Adipocyte (in vitro differentiated cells): Measurements from ENCODE around the gene ARGLU1.

Experiments used
- DNase-seq: peaks from one replicate; pipeline ENCODE4 v3.0.0-alpha.2; 2015; ENCODE audit warnings: low read depth
- H3K27me3 ChIP-seq: replicated peaks from 2 replicates; pipeline ENCODE4 v1.7.0; 2013; ENCODE audit warnings: mild to moderate bottlenecking, low read length, moderate library complexity; ENCODE audit not compliant: control insufficient read depth, insufficient read depth
- H3K36me3 ChIP-seq: 2 replicates; pipeline ENCODE4 v1.7.0; 2013; ENCODE audit warnings: low read length, mild to moderate bottlenecking, moderate library complexity; ENCODE audit not compliant: control insufficient read depth, insufficient read depth, severe bottlenecking
- H3K4me1 ChIP-seq: 2 replicates; pipeline ENCODE4 v1.7.0; 2013; ENCODE audit warnings: mild to moderate bottlenecking, low read length, moderate library complexity; ENCODE audit not compliant: control insufficient read depth, insufficient read depth
- H3K4me3 ChIP-seq: 2 replicates; pipeline ENCODE4 v1.7.0; 2013; ENCODE audit warnings: mild to moderate bottlenecking, low read length, moderate library complexity
- H3K9ac ChIP-seq: 2 replicates; pipeline ENCODE4 v1.7.0; 2013; ENCODE audit warnings: mild to moderate bottlenecking, low read length, moderate library complexity
- H3K9me3 ChIP-seq: 2 replicates; pipeline ENCODE4 v1.7.0; 2013; ENCODE audit warnings: mild to moderate bottlenecking, low read length, moderate library complexity; ENCODE audit not compliant: control insufficient read depth

ARGLU1 gene

GRCh38 chr13:106505732-106506131, 62.2 kb downstream of the ARGLU1 start:
- Histone ChIP-seq H3K9me3 (no peaks in the 10 kb centered on the region), H3K4me1 (peaks cover 7% of the 10 kb centered on the region), H3K4me3 (no peak overlapping the region), H3K36me3 (no peaks in the 10 kb centered on the region), H3K9ac (no peak overlapping the region), H3K27me3 (no peaks in the 10 kb centered on the region)
- DNase-seq = no peak

DNA sequence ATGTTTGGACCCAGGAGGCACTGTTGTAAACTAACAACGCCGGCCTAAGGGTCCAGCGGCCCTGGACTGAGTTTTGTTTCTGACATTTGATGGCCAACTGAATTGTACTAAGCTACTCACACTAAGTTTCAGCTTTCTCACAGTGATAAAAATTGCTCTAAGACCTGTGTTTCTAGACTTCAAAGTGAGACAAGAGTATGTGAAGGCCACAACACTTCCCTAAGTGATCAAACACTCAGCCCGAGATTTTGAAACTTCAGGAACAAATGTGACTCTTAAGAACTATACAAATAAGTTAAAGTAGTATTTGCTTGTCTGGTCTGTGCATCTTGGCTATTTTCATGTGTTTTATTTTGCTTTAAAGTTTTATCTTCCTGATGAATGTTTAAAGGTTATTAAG, 62.6 kb downstream of the ARGLU1 start:
- H3K36me3 ChIP-seq = no peaks in the 10 kb centered on the region
- no peaks in the 10 kb centered on the region for H3K9me3 ChIP-seq
- DNase-seq = no peak
- H3K4me3 ChIP-seq = no peak overlapping the region
- H3K27me3 ChIP-seq = no peaks in the 10 kb centered on the region
- no peak overlapping the region for H3K9ac ChIP-seq
- H3K4me1 ChIP-seq = peaks cover 7% of the 10 kb centered on the region

DNA sequence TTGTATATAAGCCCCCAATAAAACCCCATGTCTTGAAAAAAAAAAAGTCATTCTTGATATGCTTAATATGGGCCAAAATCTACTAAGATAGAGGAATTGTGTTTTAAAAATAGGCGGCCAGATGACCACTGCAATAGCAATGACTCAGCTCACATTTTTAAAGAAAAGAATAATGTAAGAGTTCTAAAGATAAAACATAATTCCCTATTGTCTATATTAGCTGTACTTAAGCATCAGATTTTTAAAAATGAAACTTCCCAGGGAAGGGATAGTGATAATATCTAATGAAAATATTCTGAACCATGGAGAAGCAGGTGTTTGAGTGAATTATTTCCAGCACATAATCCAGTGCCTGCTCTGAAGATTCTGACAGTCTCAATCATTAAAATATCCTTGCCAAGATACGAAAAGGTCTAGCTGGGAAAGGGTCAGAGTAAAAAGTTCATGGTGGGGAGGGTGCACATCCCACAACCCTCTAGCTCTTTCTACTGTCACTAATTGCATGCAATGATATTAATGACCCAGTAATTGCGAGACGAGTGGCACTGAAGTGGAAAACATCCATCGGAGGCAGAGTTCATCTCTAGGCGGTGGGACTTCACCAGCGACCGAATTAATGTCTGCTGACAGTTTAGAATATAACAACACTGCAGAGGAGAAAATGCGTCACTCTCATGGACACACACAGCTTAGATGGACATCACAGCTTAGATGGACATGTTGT, 64.0 kb downstream of the ARGLU1 start:
- Histone ChIP-seq H3K9me3 (no peaks in the 10 kb centered on the region), H3K4me1 (peaks cover 7% of the 10 kb centered on the region), H3K27me3 (no peaks in the 10 kb centered on the region), H3K4me3 (no peak overlapping the region), H3K36me3 (no peaks in the 10 kb centered on the region), H3K9ac (no peak overlapping the region)
- peak; percentile 20 for DNase-seq

- H3K4me1 ChIP-seq = peaks cover 7% of the 10 kb centered on the region
- H3K9ac ChIP-seq = no peak overlapping the region
- DNase-seq = no peak
- H3K4me3 ChIP-seq = no peak overlapping the region
- no peaks in the 10 kb centered on the region for H3K27me3 ChIP-seq
- no peaks in the 10 kb centered on the region for H3K36me3 ChIP-seq
- H3K9me3 ChIP-seq = no peaks in the 10 kb centered on the region
These were observed 64.7 kb downstream of the ARGLU1 start for GRCh38 chr13:106503272-106503671.

DNA sequence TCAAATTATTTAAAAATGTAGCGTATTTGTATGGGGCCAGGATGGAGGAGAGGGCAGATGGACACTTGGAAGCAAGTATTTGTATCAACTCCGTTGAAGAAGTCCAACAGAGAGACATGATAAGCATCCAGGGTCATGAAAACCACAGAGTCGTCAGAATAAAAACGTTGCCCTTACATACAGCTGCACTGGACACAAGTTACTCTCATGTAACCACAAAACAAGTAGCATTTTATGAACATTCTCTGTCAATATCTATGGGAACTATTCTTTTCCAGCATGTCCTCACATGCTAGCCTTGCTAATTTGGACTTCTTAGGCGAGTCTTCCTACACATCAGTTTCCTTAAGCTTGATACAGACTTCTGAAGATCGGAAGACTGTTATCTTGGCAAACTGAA, 67.5 kb downstream of the ARGLU1 start:
- Histone ChIP-seq H3K4me1 (peaks cover 7% of the 10 kb centered on the region), H3K9me3 (no peaks in the 10 kb centered on the region), H3K4me3 (no peak overlapping the region), H3K36me3 (no peaks in the 10 kb centered on the region), H3K27me3 (no peaks in the 10 kb centered on the region), H3K9ac (no peak overlapping the region)
- DNase-seq = no peak

DNA sequence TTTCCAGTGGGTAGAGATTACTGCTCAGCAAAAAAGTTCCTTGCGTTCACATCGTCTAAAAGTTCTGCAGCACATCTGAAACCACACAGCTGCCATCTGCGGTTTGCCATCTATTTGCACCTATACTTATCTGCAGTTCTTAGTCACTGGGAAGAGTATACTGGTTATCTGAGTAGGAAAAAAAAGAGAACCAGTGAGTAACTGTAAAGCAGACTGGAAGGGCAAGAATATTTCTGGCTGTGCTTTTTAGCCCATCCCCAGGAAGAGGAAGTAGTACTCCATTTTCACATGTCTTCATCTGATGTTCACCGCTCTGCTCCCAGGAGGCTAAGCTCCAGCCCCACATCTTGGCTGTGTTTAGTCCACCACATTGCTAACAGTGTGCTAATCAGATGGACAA, 68.0 kb downstream of the ARGLU1 start:
- DNase-seq = no peak
- Histone ChIP-seq H3K36me3 (no peaks in the 10 kb centered on the region), H3K9me3 (no peaks in the 10 kb centered on the region), H3K4me3 (no peak overlapping the region), H3K4me1 (peaks cover 7% of the 10 kb centered on the region), H3K27me3 (no peaks in the 10 kb centered on the region), H3K9ac (no peak overlapping the region)

GRCh38 chr13:106499113-106499512, 68.8 kb downstream of the ARGLU1 start:
- Histone ChIP-seq H3K9ac (no peak overlapping the region), H3K4me1 (peaks cover 7% of the 10 kb centered on the region), H3K4me3 (no peak overlapping the region), H3K9me3 (no peaks in the 10 kb centered on the region), H3K36me3 (no peaks in the 10 kb centered on the region), H3K27me3 (no peaks in the 10 kb centered on the region)
- DNase-seq = no peak

DNA sequence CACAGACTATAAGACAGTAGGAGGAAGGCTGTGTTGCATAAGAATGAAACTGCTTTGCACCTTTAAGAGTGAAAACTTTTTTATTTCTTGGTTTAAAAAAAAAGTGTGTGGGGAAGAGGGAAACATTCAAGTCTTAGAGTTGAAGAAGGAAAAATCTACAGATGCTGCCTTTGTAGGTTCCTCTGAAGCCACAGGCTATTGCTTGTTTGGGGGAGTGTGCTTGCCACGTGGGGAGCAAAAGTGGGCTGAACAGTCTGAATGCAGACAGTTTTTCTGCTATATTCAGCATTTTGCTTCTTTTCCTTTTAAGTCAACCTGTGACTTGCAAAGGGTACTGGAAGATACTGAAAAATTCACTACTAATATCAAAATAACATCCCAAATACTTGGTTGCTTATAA, 69.4 kb downstream of the ARGLU1 start:
- H3K36me3 ChIP-seq = no peaks in the 10 kb centered on the region

GRCh38 chr13:106498158-106498557, 69.8 kb downstream of the ARGLU1 start:
- no peak overlapping the region for H3K4me3 ChIP-seq
- H3K9ac ChIP-seq = no peak overlapping the region
- DNase-seq = no peak
- no peaks in the 10 kb centered on the region for H3K27me3 ChIP-seq
- H3K4me1 ChIP-seq = no peaks in the 10 kb centered on the region
- no peaks in the 10 kb centered on the region for H3K9me3 ChIP-seq
- H3K36me3 ChIP-seq = no peaks in the 10 kb centered on the region

More for the DNA sequence above, 69.4 kb downstream of the ARGLU1 start:
- H3K4me3 ChIP-seq = no peak overlapping the region
- H3K27me3 ChIP-seq = no peaks in the 10 kb centered on the region
- DNase-seq = no peak
- no peak overlapping the region for H3K9ac ChIP-seq
- H3K4me1 ChIP-seq = peaks cover 3% of the 10 kb centered on the region
- no peaks in the 10 kb centered on the region for H3K9me3 ChIP-seq

DNA sequence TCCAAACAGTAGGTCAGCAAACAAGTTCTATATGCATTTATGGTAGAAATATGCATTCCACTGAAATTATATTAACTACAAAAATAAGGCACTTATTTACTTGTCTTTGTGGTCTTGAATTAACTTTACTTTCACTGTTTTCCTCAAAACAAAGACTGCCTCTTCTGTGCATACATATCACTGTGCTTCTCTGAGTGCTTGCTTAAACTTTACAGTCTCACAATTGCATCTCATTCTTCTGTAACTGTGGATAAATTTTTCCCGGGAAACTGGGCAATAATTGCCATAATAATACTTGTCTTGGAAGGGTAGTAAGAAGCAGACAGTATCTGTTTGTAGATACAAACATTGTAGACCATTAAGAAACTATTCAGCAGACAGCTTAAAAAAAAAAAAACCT, 70.9 kb downstream of the ARGLU1 start:
- H3K9me3 ChIP-seq = no peaks in the 10 kb centered on the region
- H3K36me3 ChIP-seq = no peaks in the 10 kb centered on the region
- H3K4me3 ChIP-seq = no peak overlapping the region
- H3K9ac ChIP-seq = no peak overlapping the region
- no peaks in the 10 kb centered on the region for H3K27me3 ChIP-seq
- no peak for DNase-seq
- H3K4me1 ChIP-seq = no peaks in the 10 kb centered on the region

DNA sequence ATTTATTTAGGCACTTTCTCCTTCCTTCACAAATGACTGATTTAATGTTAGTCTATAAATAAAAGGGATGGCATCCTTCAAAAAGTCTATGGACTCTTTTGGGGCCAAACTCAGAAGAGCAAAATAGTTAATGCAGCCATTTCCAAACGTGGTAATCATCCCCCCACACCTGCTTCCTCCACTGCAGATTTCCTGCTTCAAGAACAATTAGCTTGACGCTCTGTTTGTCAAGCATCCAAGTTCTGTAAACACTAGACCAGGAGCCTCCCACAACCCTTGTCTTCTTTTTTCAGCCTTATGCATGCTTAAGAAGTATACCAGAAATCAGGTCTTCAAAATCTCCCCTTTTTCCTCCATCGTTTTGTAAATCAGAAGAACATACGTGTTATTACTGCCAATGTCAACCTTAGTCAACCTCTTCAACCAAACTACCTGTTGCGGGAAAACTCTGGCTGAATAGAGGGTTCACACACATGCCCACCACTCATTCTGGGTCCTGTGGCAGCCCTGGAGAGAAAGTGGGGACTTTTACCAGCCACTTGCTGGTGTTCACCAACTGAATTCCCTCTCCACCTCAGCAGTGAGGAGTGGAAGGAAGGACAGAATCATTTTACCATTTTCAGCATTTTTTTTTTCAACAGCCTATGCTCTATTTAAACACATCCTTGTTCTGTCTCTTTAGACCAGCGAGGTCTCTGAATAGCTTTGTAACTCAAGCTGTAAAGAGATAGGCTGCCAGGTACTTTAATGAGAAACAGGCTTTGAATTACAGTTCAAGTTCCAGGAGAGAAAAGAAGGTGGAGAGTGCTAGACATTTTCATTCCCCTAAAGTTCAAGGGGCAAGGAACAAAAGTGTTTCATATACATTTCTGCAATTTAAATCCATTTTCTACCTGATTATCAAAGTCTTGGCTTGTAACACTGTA, 71.6 kb downstream of the ARGLU1 start:
- H3K36me3 ChIP-seq = no peaks in the 10 kb centered on the region
- no peaks in the 10 kb centered on the region for H3K4me1 ChIP-seq
- no peaks in the 10 kb centered on the region for H3K27me3 ChIP-seq
- no peak overlapping the region for H3K4me3 ChIP-seq
- no peaks in the 10 kb centered on the region for H3K9me3 ChIP-seq
- no peak overlapping the region for H3K9ac ChIP-seq
- no peak for DNase-seq
